HepG2 (cell line): Measurements from ENCODE around the gene OSGIN1. TPM values are rescaled to one million over a fixed set of nuclear protein-coding genes. Genes with fewer than 3 reads are reported as not detected.
A peak's percentile ranks its signal among the peaks of the same experiment; 100 is the strongest.

Experiments used
- ARNT2 ChIP-seq: sonication (generic); formaldehyde crosslinking; IDR thresholded peaks from 2 replicates; pipeline ENCODE4 v1.8.0; 2022; ENCODE audit warnings: mild to moderate bottlenecking, low read depth, missing genetic modification reagents, moderate library complexity
- EEA1 ChIP-seq: sonication (generic); formaldehyde crosslinking; IDR thresholded peaks from 2 replicates; pipeline ENCODE4 v1.5.1; 2020; ENCODE audit warnings: mild to moderate bottlenecking, missing genetic modification reagents, borderline replicate concordance
- ELF1 ChIP-seq: sonication (generic); formaldehyde crosslinking; IDR thresholded peaks from 2 replicates; pipeline ENCODE4 v1.4.0; 2020; ENCODE audit warnings: missing genetic modification reagents
- FOXK1 ChIP-seq: sonication (generic); formaldehyde crosslinking; IDR thresholded peaks from 2 replicates; pipeline ENCODE4 v1.4.0; 2020; ENCODE audit warnings: low read depth, missing genetic modification reagents, borderline replicate concordance
- HES4 ChIP-seq: sonication (generic); formaldehyde crosslinking; IDR thresholded peaks from 2 replicates; pipeline ENCODE4 v1.9.0; 2021; ENCODE audit warnings: mild to moderate bottlenecking, missing genetic modification reagents, borderline replicate concordance
- HNF4A ChIP-seq: sonication (generic); formaldehyde crosslinking; IDR thresholded peaks from 2 replicates; pipeline ENCODE4 v1.4.0; 2020; ENCODE audit warnings: missing genetic modification reagents
- HOXA7 ChIP-seq: sonication (generic); formaldehyde crosslinking; IDR thresholded peaks from 2 replicates; pipeline ENCODE4 v1.8.1; 2022; ENCODE audit warnings: mild to moderate bottlenecking, missing genetic modification reagents, moderate library complexity
- MAZ ChIP-seq, 2 experiments: sonication (generic) in 1 of 2; formaldehyde crosslinking in 1 of 2; IDR thresholded peaks; 2 replicates each; pipeline versions ENCODE4 v1.5.0 to v1.6.1; 2012 to 2020; ENCODE audit warnings: low read depth in 2 of 2, mild to moderate bottlenecking in 2 of 2, borderline replicate concordance in 1 of 2, improper control_type of control experiment in 1 of 2, low read length in 1 of 2, missing genetic modification reagents in 1 of 2, moderate library complexity in 1 of 2
- MLLT10 ChIP-seq: sonication (generic); formaldehyde crosslinking; IDR thresholded peaks from 2 replicates; pipeline ENCODE4 v1.4.0; 2020; ENCODE audit warnings: missing genetic modification reagents
- MLXIP ChIP-seq: sonication (generic); formaldehyde crosslinking; IDR thresholded peaks from 2 replicates; pipeline ENCODE4 v1.9.0; 2021; ENCODE audit warnings: missing genetic modification reagents, borderline replicate concordance
- MZF1 ChIP-seq: sonication (generic); formaldehyde crosslinking; IDR thresholded peaks from 2 replicates; pipeline ENCODE4 v1.8.1; 2023; ENCODE audit warnings: mild to moderate bottlenecking, missing genetic modification reagents, borderline replicate concordance
- PHF21A ChIP-seq: sonication (generic); formaldehyde crosslinking; IDR thresholded peaks from 2 replicates; pipeline ENCODE4 v1.5.0; 2020; ENCODE audit warnings: mild to moderate bottlenecking, missing genetic modification reagents
- PITX1 ChIP-seq: sonication (generic); formaldehyde crosslinking; IDR thresholded peaks from 2 replicates; pipeline ENCODE4 v1.5.1; 2020; ENCODE audit warnings: mild to moderate bottlenecking, missing genetic modification reagents
- PREB ChIP-seq: sonication (generic); formaldehyde crosslinking; IDR thresholded peaks from 2 replicates; pipeline ENCODE4 v1.4.0; 2020; ENCODE audit warnings: missing genetic modification reagents
- RNF2 ChIP-seq: fragments of 450-650 bp; conservative IDR thresholded peaks from 2 replicates; pipeline ENCODE4 v1.6.1; 2016; ENCODE audit warnings: low read depth
- SP4 ChIP-seq: sonication (generic); formaldehyde crosslinking; IDR thresholded peaks from 2 replicates; pipeline ENCODE4 v1.8.1; 2023; ENCODE audit warnings: mild to moderate bottlenecking, missing genetic modification reagents
- ZFP62 ChIP-seq: sonication (generic); formaldehyde crosslinking; IDR thresholded peaks from 2 replicates; pipeline ENCODE4 v1.4.0; 2020; ENCODE audit warnings: missing genetic modification reagents
- ZNF143 ChIP-seq: sonication (generic); formaldehyde crosslinking; IDR thresholded peaks from 2 replicates; pipeline ENCODE4 v1.4.0; 2020; ENCODE audit warnings: missing genetic modification reagents
- ZNF432 ChIP-seq: sonication (generic); formaldehyde crosslinking; IDR thresholded peaks from 2 replicates; pipeline ENCODE4 v1.5.0; 2020; ENCODE audit warnings: missing genetic modification reagents, mild to moderate bottlenecking, borderline replicate concordance
- ZNF580 ChIP-seq: IDR thresholded peaks from 2 replicates; pipeline ENCODE4 v1.6.1; 2016; ENCODE audit warnings: low read depth, borderline replicate concordance
- ZSCAN9 ChIP-seq: IDR thresholded peaks from 2 replicates; pipeline ENCODE4 v1.6.1; 2016; ENCODE audit warnings: borderline replicate concordance
- polyA plus RNA-seq, 8 experiments: library from polyadenylated mRNA; depleted of rRNA in 3 of 8; stranded (reverse) in 7 of 8; unstranded in 1 of 8; fragments of >200 nt; fragmentation: Illumina TruSeq in 4 of 8; extraction: Trizol in 4 of 8; gene quantifications; 2 replicates each; pipeline versions ENCODE4 v1.2.1 to v1.2.3, GENCODE V29; 2011 to 2016; ENCODE audit warnings: low read depth in 4 of 8, missing spikeins in 1 of 8, mixed read lengths in 1 of 8; ENCODE audit not compliant: insufficient read depth in 1 of 8
- total RNA-seq, 5 experiments: library from RNA; depleted of rRNA; stranded (reverse); fragments of >200 nt; fragmentation: Illumina TruSeq; extraction: Trizol; gene quantifications; 2 replicates each; pipeline ENCODE4 v1.2.3, GENCODE V29; 2016; ENCODE audit warnings: low read depth in 1 of 5
- TF ChIP-seq, protein P1 (sequence below): sonication (generic); formaldehyde crosslinking; IDR thresholded peaks from 2 replicates; pipeline ENCODE4 v1.4.0; 2020; ENCODE audit warnings: missing genetic modification reagents

Gene OSGIN1
- total and polyA plus RNA-seq, 2 of the 13 experiments (the other 11 are each of a cell fraction or from before 2014, with no cell fraction given), result 20.5 to 27.1 TPM

DNA sequence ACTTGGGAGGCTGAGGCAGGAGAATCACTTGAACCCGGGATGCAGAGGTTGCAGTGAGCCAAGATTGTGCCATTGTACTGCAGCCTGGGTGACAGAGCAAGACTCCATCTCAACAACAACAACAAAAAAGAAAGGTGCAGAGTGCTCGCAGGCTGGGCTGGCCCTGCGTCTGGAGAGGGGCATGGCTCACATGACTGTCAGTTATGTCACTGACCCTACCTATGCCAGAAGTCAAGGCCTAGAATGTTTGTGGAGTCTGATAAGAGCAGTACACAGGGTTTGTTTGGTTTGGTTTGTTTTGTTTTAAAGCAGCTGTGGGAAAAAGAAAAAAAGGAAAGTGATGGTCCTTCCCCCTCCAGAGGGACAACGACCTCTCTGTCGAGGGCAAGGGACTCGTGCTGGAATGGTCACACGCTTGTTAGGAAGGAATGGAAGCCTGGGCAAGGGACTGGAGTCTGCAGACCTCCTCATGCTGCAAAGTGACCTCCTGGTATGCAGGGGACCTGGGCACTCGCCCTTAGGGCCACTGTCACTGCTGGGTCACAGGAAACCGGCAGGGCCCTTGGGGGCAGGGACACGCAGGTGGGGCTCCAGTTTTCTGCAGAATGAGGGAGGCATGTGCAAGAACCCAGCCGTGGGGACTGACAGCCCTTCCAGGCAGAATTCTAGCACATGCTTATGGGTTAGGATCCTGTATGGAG lies 10.1 kb upstream of the OSGIN1 start (continued):
- peak; percentile 80; the same call in 1 of the 2 replicates for TF ChIP-seq MLXIP (CRISPR knock-in tag)
- peak; percentile 67 for TF ChIP-seq ZNF143 (CRISPR knock-in tag)
- peak; percentile 63; the same call in 1 of the 2 replicates for TF ChIP-seq MAZ (IDR thresholded peaks at IDR 0.05; ENCODE audit: borderline replicate concordance, low read depth, low read length)
- peak; percentile 93 for TF ChIP-seq MAZ (CRISPR knock-in tag; IDR thresholded peaks at IDR 0.05; ENCODE audit: low read depth)
- no peak for TF ChIP-seq EEA1 (CRISPR knock-in tag)
- no peak for TF ChIP-seq ZNF432 (CRISPR knock-in tag)
- peak; percentile 98 for TF ChIP-seq HNF4A (CRISPR knock-in tag)
- peak; percentile 98 for TF ChIP-seq PHF21A (CRISPR knock-in tag)
- no peak for TF ChIP-seq PREB (CRISPR knock-in tag)
- TF ChIP-seq ELF1, result peak; percentile 61
- peak; percentile 98 for TF ChIP-seq ZNF580 (CRISPR knock-in tag)
- TF ChIP-seq FOXK1 (CRISPR knock-in tag), result peak; percentile 100
- TF ChIP-seq ZFP62 (CRISPR knock-in tag), result no peak
- 0 out of 2 replicates have a peak, but pooled peaks have one; percentile 51 for TF ChIP-seq HES4 (CRISPR knock-in tag)
- TF ChIP-seq, protein P1, sequence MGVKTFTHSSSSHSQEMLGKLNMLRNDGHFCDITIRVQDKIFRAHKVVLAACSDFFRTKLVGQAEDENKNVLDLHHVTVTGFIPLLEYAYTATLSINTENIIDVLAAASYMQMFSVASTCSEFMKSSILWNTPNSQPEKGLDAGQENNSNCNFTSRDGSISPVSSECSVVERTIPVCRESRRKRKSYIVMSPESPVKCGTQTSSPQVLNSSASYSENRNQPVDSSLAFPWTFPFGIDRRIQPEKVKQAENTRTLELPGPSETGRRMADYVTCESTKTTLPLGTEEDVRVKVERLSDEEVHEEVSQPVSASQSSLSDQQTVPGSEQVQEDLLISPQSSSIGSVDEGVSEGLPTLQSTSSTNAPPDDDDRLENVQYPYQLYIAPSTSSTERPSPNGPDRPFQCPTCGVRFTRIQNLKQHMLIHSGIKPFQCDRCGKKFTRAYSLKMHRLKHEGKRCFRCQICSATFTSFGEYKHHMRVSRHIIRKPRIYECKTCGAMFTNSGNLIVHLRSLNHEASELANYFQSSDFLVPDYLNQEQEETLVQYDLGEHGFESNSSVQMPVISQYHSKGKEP (CRISPR knock-in tag), result peak; percentile 90
- TF ChIP-seq ZSCAN9 (CRISPR knock-in tag), result peak; percentile 96
- TF ChIP-seq MZF1 (CRISPR knock-in tag), result no peak
- TF ChIP-seq HOXA7, result 0 out of 2 replicates have a peak, but pooled peaks have one; percentile 30
- TF ChIP-seq SP4 (CRISPR knock-in tag), result no peak; the same call in 1 of the 2 replicates
- peak; percentile 70; the same call in 1 of the 2 replicates for TF ChIP-seq RNF2
- TF ChIP-seq ARNT2 (CRISPR knock-in tag), result peak; percentile 85
- no peak for TF ChIP-seq MLLT10 (CRISPR knock-in tag)
- TF ChIP-seq PITX1 (CRISPR knock-in tag), result peak; percentile 92
